Stomach smooth muscle (tissue), 2 donors: ENCODE data around the gene LAMTOR5.
"Not testable (repeated sequence)": the region's sequence is repeated elsewhere in the genome, so short reads cannot be mapped to it uniquely, and the experiment has no call there.

Source experiments
- H3K27ac ChIP-seq: one replicate; pipeline ENCODE4 v1.7.0; 2013; ENCODE audit warnings: mild to moderate bottlenecking, low read length, inconsistent platforms
- H3K27me3 ChIP-seq, 2 donors: one replicate each; pipeline ENCODE4 v1.7.0; 2013; ENCODE audit warnings: low read length in 2 of 2; ENCODE audit not compliant: insufficient read depth in 2 of 2, control insufficient read depth in 1 of 2
- H3K36me3 ChIP-seq, 2 donors: one replicate each; pipeline ENCODE4 v1.7.0; 2013; ENCODE audit warnings: low read length in 2 of 2; ENCODE audit not compliant: control insufficient read depth in 2 of 2, insufficient read depth in 2 of 2
- H3K4me1 ChIP-seq: one replicate; pipeline ENCODE4 v1.7.0; 2013; ENCODE audit warnings: low read length; ENCODE audit not compliant: control insufficient read depth, insufficient read depth
- H3K4me3 ChIP-seq, 2 donors: one replicate each; pipeline ENCODE4 v1.7.0; 2013; ENCODE audit warnings: low read length in 2 of 2
- H3K9ac ChIP-seq, 2 donors: one replicate each; pipeline ENCODE4 v1.7.0; 2013; ENCODE audit warnings: low read length in 2 of 2, mild to moderate bottlenecking in 1 of 2
- H3K9me3 ChIP-seq, 2 donors: one replicate each; pipeline ENCODE4 v1.7.0; 2013; ENCODE audit warnings: low read length in 2 of 2; ENCODE audit not compliant: control insufficient read depth in 2 of 2
- donor health status: healthy.
- donor health status: Pancreatic carcinoma.

The LAMTOR5 gene

GRCh38 chr1:110428946-110429345 is 21.5 kb upstream of the LAMTOR5 start:
- H3K4me1 ChIP-seq: no peaks in the 10 kb centered on the region
- H3K27ac ChIP-seq: no peak overlapping the region
- H3K9me3 ChIP-seq: no peaks in the 10 kb centered on the region
- no peak overlapping the region for H3K4me3 ChIP-seq
- H3K27me3 ChIP-seq: peaks cover 4 to 8% of the 10 kb centered on the region in 2 donors
- no peak overlapping the region for H3K9ac ChIP-seq
- no peaks in the 10 kb centered on the region for H3K36me3 ChIP-seq

GRCh38 chr1:110426854-110427253 is 19.4 kb upstream of the LAMTOR5 start:
- peaks cover 4 to 8% of the 10 kb centered on the region in 2 donors for H3K27me3 ChIP-seq
- H3K9ac ChIP-seq: no peak overlapping the region
- no peaks in the 10 kb centered on the region for H3K36me3 ChIP-seq
- no peak overlapping the region for H3K27ac ChIP-seq
- no peaks in the 10 kb centered on the region for H3K4me1 ChIP-seq
- H3K4me3 ChIP-seq: no peak overlapping the region
- no peaks in the 10 kb centered on the region for H3K9me3 ChIP-seq

- Histone ChIP-seq H3K27me3 (no peaks in the 10 kb centered on the region), H3K27ac (no peak overlapping the region), H3K36me3 (no peaks in the 10 kb centered on the region), H3K4me1 (no peaks in the 10 kb centered on the region), H3K9ac (no peak overlapping the region), H3K9me3 (no peaks in the 10 kb centered on the region), H3K4me3 (no peak overlapping the region)
These were observed 18.2 kb upstream of the LAMTOR5 start for GRCh38 chr1:110425612-110426152.

GRCh38 chr1:110424699-110425611 is 17.5 kb upstream of the LAMTOR5 start:
- no peaks in the 10 kb centered on the region for H3K4me1 ChIP-seq
- no peak overlapping the region for H3K9ac ChIP-seq
- no peaks in the 10 kb centered on the region for H3K27me3 ChIP-seq
- H3K9me3 ChIP-seq: no peaks in the 10 kb centered on the region
- H3K27ac ChIP-seq: no peak overlapping the region
- H3K4me3 ChIP-seq: no peak overlapping the region
- no peaks in the 10 kb centered on the region for H3K36me3 ChIP-seq

GRCh38 chr1:110420874-110421793 is 13.6 kb upstream of the LAMTOR5 start:
- Histone ChIP-seq H3K9ac (no peak overlapping the region), H3K36me3 (no peaks in the 10 kb centered on the region), H3K9me3 (no peaks in the 10 kb centered on the region), H3K4me3 (no peak overlapping the region), H3K27ac (no peak overlapping the region), H3K4me1 (no peaks in the 10 kb centered on the region), H3K27me3 (no peaks in the 10 kb centered on the region)

DNA sequence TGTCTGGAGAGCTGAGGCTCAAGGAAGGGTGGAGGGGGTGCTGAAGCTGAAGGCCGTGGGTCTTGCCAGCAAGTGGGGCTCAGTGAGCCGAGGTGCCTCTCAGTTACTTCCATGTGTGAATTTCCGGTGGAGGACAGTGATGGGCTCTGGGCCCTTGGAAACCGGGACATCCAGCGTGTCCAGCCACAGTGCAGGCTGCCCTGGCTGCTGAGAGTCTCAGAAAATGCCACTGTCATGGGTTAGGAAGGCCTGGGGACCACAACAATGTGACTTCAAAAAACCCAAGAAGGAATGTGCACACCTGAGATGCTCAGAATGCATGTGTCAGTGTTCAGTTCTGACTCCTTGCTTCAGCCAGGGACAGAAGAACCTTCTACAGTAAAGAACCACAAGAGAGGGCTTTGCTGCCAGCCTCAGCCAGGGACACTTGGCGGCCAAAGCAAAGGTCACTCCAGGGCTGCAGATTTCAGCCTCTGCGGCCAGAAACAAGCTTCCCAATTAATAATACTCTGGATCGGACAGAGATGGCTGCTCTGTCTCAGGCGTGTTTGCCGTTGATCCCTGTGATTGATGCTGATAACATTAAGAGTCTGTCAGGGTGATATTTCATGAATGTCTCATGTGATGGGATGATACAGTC is 12.6 kb upstream of the LAMTOR5 start:
- Histone ChIP-seq H3K27ac (no peak overlapping the region), H3K4me1 (no peaks in the 10 kb centered on the region), H3K27me3 (no peaks in the 10 kb centered on the region), H3K9ac (no peak overlapping the region), H3K36me3 (no peaks in the 10 kb centered on the region), H3K4me3 (no peak overlapping the region), H3K9me3 (no peaks in the 10 kb centered on the region)

- no peaks in the 10 kb centered on the region for H3K36me3 ChIP-seq
- H3K9ac ChIP-seq: no peak overlapping the region
- H3K27me3 ChIP-seq: no peaks in the 10 kb centered on the region
- H3K27ac ChIP-seq: no peak overlapping the region
- H3K4me1 ChIP-seq: no peaks in the 10 kb centered on the region
- H3K9me3 ChIP-seq: no peaks in the 10 kb centered on the region
- no peak overlapping the region for H3K4me3 ChIP-seq
These were observed 11.2 kb upstream of the LAMTOR5 start for GRCh38 chr1:110418729-110419128.

- not testable (repeated sequence) for H3K4me1 ChIP-seq, H3K9me3 ChIP-seq, H3K4me3 ChIP-seq, H3K36me3 ChIP-seq, H3K27ac ChIP-seq, H3K9ac ChIP-seq, H3K27me3 ChIP-seq
These were observed 5.6 kb upstream of the LAMTOR5 start for GRCh38 chr1:110413045-110413444.

GRCh38 chr1:110412576-110412975 is 5.1 kb upstream of the LAMTOR5 start:
- H3K9me3 ChIP-seq: no peaks in the 10 kb centered on the region
- H3K36me3 ChIP-seq: no peaks in the 10 kb centered on the region
- H3K27me3 ChIP-seq: no peaks in the 10 kb centered on the region
- no peak overlapping the region for H3K4me3 ChIP-seq
- H3K27ac ChIP-seq: no peak overlapping the region
- H3K9ac ChIP-seq: peak overlapping the region in 1 of 2 donors; percentile 21
- peaks cover 4% of the 10 kb centered on the region for H3K4me1 ChIP-seq

DNA sequence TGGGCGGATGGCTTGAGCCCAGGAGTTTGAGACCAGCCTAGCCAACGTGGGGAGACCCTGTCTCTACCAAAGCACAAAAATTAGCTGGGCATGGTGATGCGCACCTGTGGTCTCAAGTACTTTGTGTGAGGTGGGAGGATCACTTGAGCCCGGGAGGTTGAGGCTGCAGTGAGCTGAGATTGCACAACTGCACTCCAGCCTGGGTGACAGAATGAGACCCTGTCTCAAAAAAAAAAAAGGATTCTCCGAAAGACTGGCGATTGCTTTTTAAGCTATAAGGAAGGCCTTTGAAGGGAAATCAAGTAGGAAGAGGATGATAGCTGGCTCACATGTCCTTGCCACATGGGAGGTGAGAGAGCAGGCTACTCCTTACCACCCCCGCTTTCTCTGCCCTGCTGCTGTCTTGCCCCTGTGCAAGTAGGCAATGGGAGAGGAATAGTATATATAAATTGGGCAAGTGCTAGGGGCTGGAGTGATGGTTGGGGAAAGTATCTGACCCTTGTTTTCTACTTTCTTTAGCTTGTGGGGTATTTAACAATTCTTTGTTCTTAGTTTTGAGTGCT is 3.8 kb upstream of the LAMTOR5 start:
- H3K9me3 ChIP-seq: no peaks in the 10 kb centered on the region
- H3K27me3 ChIP-seq: no peaks in the 10 kb centered on the region
- no peaks in the 10 kb centered on the region for H3K36me3 ChIP-seq
- H3K9ac ChIP-seq: no peak overlapping the region
- no peak overlapping the region for H3K4me3 ChIP-seq
- no peak overlapping the region for H3K27ac ChIP-seq
- peaks cover 4% of the 10 kb centered on the region for H3K4me1 ChIP-seq
